ENCODE measurements around the gene SETX. TPM values are rescaled to one million over a fixed set of nuclear protein-coding genes. Genes with fewer than 3 reads are reported as not detected.

Gene SETX
- total RNA-seq, 1 donor from 2014 or later = 15.8 TPM

GRCh38 chr9:132288361-132288760, 66.4 kb downstream of the SETX start:
- no peak for ATAC-seq
- DNase-seq (ENCODE audit: low spot score) = no peak

- no peak for ATAC-seq
- no peak for DNase-seq (ENCODE audit: low spot score)
Measured at GRCh38 chr9:132287256-132287760, 67.5 kb downstream of the SETX start.

DNA sequence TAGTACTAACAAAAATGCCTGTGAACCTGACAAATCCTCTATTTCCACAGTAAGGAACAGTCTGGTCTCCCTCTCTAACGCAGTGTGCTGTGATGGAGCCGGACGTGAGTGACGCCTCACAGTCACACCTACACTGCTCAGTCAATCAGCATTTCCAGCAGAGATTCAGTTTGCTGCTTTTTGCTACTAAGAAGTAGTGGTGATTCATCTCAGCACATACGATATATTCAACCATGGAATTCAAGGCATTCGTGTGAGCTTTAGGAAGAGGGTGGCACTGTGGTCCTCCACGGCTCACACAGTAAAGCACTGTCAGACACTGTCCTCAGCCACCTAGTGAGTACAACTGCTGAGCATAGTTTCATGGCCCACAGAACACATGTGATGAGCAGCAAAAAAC, 70.9 kb downstream of the SETX start:
- ATAC-seq (no peak), DNase-seq (ENCODE audit: low spot score) (no peak)

DNA sequence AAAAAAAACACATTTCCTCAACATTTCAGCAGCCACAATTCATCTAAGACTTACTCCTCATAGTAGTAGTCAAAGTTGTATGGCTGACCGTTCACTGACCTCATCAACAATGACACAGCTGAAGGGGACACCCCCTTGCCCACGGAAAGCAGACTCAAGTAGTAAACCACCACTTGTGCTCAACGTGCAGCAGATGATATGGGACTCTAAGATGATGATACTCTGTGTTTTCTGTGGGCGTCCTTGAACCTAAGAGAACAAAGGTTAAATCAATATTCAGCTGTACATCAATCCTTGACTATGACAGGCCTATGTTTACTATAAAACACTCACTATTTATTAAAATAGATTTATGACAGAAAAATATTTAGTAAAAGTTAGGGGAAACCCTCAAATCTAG, 71.6 kb downstream of the SETX start:
- DNase-seq (ENCODE audit: low spot score) = no peak
- ATAC-seq = no peak

- no peak for DNase-seq (ENCODE audit: low spot score)
- no peak for ATAC-seq
Measured at GRCh38 chr9:132274861-132275260, 79.9 kb downstream of the SETX start.

GRCh38 chr9:132269704-132270516, 84.9 kb downstream of the SETX start:
- DNase-seq (ENCODE audit: low spot score) = peak; percentile 60
- peak; percentile 60 for ATAC-seq

- ATAC-seq (peak; percentile 87), DNase-seq (ENCODE audit: low spot score) (no peak)
Measured at GRCh38 chr9:132268725-132269352, 85.9 kb downstream of the SETX start.

DNA sequence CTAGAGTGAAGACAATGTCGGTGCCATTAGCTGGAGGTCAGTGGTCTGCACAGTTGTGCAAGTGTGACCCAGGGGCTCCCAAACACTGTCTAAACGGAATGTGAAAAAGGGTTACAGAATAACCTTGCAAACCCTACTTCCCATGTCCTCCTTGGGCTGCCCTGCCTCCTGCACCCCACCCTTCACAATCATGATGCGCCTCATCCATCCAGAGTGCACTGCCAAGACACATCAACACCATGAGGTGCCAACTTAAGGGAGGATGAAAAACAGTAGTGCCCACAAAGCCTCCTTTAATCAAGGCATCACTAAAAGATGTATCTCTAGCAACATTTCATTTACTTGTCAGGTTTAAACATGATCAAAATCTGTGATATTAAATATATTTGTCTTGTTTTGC, 87.1 kb downstream of the SETX start:
- ATAC-seq = no peak

DNA sequence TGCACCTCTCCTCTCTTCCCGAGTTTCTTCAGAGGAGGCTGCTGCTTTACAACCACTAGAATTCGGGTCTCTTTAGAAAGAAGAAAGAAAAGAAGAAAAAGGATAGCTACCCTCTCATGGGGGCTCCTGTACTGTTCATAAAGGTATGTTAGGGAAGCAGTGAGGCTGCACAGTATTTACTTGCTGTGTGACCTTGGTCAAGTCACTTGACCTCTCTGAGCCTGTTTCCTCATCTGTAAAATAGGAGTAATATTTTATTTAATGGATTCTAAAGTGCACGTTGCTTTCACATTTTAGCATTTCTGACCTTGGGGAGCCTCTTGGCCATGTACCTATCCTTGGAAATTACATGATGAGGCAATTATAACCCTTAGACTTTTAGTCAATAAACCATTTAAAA, 88.8 kb downstream of the SETX start:
- DNase-seq (ENCODE audit: low spot score) (no peak), ATAC-seq (no peak)

More for the DNA sequence above, 87.1 kb downstream of the SETX start:
- no peak for DNase-seq (ENCODE audit: low spot score)

- no peak for ATAC-seq
- no peak for DNase-seq (ENCODE audit: low spot score)
Measured at GRCh38 chr9:132260846-132261245, 93.9 kb downstream of the SETX start.

DNA sequence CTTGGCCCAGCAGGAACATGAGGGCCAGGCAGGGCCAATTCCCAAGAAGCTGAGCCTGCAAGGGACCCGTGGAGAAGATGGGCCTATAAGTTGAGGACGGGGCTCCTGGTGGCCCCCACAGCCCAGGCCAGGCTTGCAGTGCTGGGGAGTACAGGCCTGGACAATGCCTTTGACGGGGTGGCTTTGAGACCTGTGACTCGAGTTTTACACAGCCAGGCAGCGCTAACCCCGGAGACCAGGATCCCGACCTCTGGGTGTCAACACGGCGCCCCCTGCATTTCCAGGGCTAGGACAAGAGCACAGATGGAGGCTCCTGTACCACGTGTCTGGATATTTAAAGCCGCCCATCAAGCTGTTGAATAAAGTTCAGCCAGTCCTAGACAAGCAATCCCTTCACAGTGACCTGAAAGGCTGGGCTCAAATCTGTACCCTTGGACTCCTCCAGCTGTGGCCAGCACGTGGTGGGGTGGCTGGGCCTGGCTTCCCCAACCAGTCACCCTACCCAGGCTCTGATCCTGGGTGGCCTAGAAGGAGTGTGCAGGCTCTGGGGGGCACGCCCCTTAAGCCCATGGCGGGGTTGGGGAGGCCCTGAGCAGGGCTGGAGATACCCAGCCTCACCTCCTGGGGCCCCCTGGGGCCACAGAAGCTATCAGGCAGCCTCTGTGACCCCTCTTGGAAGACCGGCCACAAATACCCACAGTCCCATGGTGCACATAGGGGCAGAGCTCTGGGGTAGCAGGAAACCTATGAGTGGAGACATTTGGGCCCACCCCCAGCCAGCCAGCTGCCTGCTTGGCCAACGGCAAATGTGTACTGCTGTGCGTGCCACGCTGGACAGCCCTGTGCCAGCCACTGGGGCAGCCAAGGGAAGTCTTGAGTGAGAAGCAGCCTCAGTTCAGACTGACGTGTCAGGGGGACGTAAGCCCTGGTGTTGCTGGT, 104.2 kb downstream of the SETX start:
- ATAC-seq = no peak

GRCh38 chr9:132249690-132250089, 105.1 kb downstream of the SETX start:
- ATAC-seq = no peak

More for the DNA sequence above, 104.2 kb downstream of the SETX start:
- peak; percentile 42 for DNase-seq (ENCODE audit: low spot score)

DNA sequence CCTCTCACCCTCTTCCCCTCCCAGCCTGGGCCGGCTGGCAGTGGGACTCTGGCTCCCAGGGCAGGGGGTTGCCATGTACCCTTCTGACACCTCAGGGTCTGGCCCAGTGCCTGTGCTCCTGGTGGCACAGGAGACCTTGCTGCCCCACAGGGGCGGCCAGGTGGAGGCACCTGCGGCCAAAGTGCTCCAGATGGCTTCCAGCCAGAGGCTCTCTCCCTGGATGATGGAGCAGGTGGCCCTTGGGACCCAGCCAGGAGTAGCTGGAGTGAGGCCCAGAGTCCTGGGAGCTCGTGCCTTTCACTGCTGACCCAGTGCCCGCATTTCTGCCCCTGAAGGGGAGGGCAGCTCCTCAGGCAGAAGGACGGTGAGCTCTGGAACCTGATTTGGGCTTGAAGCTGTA, 105.7 kb downstream of the SETX start:
- DNase-seq (ENCODE audit: low spot score) (peak; percentile 73), ATAC-seq (peak; percentile 78)

More at GRCh38 chr9:132249690-132250089, 105.1 kb downstream of the SETX start:
- no peak for DNase-seq (ENCODE audit: low spot score)

- DNase-seq (ENCODE audit: low spot score) (no peak), ATAC-seq (no peak)
Measured at GRCh38 chr9:132247942-132248341, 106.8 kb downstream of the SETX start.

- DNase-seq (ENCODE audit: low spot score) (no peak), ATAC-seq (no peak)
Measured at GRCh38 chr9:132245465-132245864, 109.3 kb downstream of the SETX start.

GRCh38 chr9:132244582-132245455, 110.0 kb downstream of the SETX start:
- ATAC-seq (no peak), DNase-seq (ENCODE audit: low spot score) (peak; percentile 39)

DNA sequence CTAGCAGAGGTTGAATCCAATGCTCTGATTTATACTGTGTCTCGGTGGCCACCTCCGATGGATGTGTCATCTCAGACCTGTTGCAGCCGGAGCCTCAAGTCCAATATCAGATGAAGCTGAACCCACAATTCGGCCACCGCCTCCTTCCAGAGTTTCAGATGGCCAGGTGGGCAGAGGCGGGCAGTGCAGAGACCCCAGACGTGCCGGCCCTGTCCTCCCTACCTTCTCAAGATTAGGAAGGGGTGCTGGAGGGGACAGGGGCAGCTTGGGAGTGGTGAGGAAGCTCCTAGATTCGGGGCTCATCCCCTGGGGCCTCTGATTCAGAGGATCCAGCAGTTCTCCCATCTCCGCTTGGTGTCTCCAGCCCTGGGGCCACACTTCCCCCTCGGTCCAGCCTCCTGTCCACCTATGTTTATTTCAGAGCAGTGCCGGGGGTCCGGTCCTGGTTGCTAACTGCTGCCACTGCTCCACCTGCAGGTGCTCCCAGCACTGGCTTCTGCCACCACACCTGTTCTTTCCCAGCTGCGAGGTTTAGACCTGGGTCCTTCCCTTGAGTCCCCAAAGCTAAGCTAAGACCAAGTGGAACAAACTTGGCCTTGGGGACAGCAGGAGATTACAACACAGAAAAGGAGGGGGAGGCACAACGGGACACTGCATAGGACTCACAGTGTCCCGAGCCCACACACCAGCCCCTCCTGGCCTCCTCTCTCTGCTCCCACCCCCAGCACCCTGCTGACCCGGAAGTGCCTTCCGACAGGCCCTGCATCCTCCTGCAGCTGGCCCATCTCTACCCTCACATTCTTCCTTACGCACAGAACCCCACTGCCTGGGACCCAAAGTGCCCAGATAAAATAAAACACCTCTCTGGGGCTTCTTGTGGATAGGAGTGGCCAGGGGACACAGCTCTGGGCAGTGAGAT, 111.4 kb downstream of the SETX start:
- no peak for ATAC-seq
- DNase-seq (ENCODE audit: low spot score) = no peak

DNA sequence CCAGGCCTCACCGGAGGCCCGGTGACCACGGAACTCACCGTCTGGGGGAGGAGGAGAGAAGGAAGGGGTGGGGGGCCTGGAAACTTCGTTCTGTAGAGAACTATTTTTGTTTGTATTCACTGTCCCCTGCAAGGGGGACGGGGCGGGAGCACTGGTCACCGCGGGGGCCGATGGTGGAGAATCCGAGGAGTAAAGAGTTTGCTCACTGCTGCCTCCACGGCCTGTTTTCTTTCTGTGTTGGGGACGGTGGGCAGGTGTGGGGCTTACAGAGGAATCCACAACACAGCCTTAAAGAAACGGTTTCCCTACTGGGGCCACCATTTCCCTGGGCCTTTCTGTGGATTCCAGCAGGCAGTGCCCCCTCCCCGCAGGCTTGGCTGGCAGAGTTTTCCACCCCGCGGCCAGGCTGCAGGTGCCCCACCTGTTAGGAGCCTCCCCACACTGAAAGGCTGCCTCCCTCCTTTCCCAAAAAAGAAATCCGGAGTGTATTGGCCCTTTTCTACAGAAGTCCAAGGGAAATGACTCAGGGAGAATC, 112.1 kb downstream of the SETX start:
- no peak for DNase-seq (ENCODE audit: low spot score)
- ATAC-seq = no peak

Measured in left lobe of liver (tissue), 2 donors.